Measurements from ENCODE around the gene ZNF385A. TPM values are rescaled to one million over a fixed set of nuclear protein-coding genes. Genes with fewer than 3 reads are reported as not detected.

ZNF385A gene
- total and polyA plus RNA-seq, 2 of the 13 experiments (the other 11 are each of a cell fraction or from before 2014, with no cell fraction given): 0.44 to 0.67 TPM

GRCh38 chr12:54379398-54380201 lies 4.9 kb downstream of the ZNF385A start (continued):
- TF ChIP-seq ARID5B (CRISPR knock-in tag; IDR thresholded peaks at IDR 0.05): peak; percentile 42; the same call in 1 of the 2 replicates
- TF ChIP-seq ZNF878 (CRISPR knock-in tag; IDR thresholded peaks at IDR 0.05): no peak
- TF ChIP-seq MIER3 (CRISPR knock-in tag; IDR thresholded peaks at IDR 0.05; ENCODE audit: borderline replicate concordance): peak; percentile 43; the same call in 1 of the 2 replicates
- TF ChIP-seq ZBTB38 (CRISPR knock-in tag; IDR thresholded peaks at IDR 0.05): no peak
- TF ChIP-seq ZBTB26 (CRISPR knock-in tag; IDR thresholded peaks at IDR 0.05; ENCODE audit: borderline replicate concordance): no peak
- TF ChIP-seq ERF (CRISPR knock-in tag; IDR thresholded peaks at IDR 0.05): 0 out of 2 replicates have a peak, but pooled peaks have one; percentile 46
- TF ChIP-seq ZNF576 (CRISPR knock-in tag; IDR thresholded peaks at IDR 0.05): no peak
- TF ChIP-seq CREB3 (CRISPR knock-in tag; IDR thresholded peaks at IDR 0.05): no peak
- no peak for TF ChIP-seq KLF9 (CRISPR knock-in tag; IDR thresholded peaks at IDR 0.05; ENCODE audit: low read depth)
- peak; percentile 43; the same call in 1 of the 2 replicates for TF ChIP-seq FIP1L1 (IDR thresholded peaks at IDR 0.05; ENCODE audit: borderline replicate concordance, insufficient read depth, low read depth, low read length)
- TF ChIP-seq IRF1 (CRISPR knock-in tag; IDR thresholded peaks at IDR 0.05; ENCODE audit: low read depth): no peak
- no peak for TF ChIP-seq NR1H2 (CRISPR knock-in tag; IDR thresholded peaks at IDR 0.05; ENCODE audit: borderline replicate concordance, low read depth)
- peak; percentile 64 for TF ChIP-seq AGO1 (IDR thresholded peaks at IDR 0.05; ENCODE audit: low read depth, low read length, poor library complexity, severe bottlenecking)
- TF ChIP-seq STAT6 (CRISPR knock-in tag; IDR thresholded peaks at IDR 0.05; ENCODE audit: borderline replicate concordance): no peak
- no peak for TF ChIP-seq ZNF224 (CRISPR knock-in tag; IDR thresholded peaks at IDR 0.05)
- no peak for TF ChIP-seq ZNF891 (CRISPR knock-in tag; IDR thresholded peaks at IDR 0.05)
- TF ChIP-seq ZSCAN12 (CRISPR knock-in tag; IDR thresholded peaks at IDR 0.05): no peak

Measured in HepG2 (cell line).